Measurements from ENCODE around the gene PRRT2. TPM values are rescaled to one million over a fixed set of nuclear protein-coding genes. Genes with fewer than 3 reads are reported as not detected.

PRRT2 gene
- total and polyA plus RNA-seq, 10 of the 15 experiments (the other 5 are each of a cell fraction or from before 2014, with no cell fraction given) = 0.08 to 0.49 (median 0.12) TPM; not detected in 4

- TF ChIP-seq HSF1 (IDR thresholded peaks at IDR 0.05; ENCODE audit: low read depth, low read length) (no peak), ZBTB33 (IDR thresholded peaks at IDR 0.05) (no peak; the same call in 1 of the 2 replicates), MLLT1 (IDR thresholded peaks at IDR 0.05) (no peak), EP300 (IDR thresholded peaks at IDR 0.05; ENCODE audit: borderline replicate concordance in 1 of 2, control insufficient read depth in 1 of 2, low read depth in 2 of 2, low read length in 2 of 2) (no peak), CREB1 (IDR thresholded peaks at IDR 0.05; ENCODE audit: low read depth) (peak; percentile 29; the same call in 1 of the 2 replicates), PKNOX1 (IDR thresholded peaks at IDR 0.05) (no peak), DPF2 (IDR thresholded peaks at IDR 0.05) (0 out of 2 replicates have a peak, but pooled peaks have one; percentile 32), E2F8 (IDR thresholded peaks at IDR 0.05; ENCODE audit: low read depth, partially characterized antibody) (no peak), IKZF1 (conservative IDR thresholded peaks at IDR 0.05) (peak; percentile 48; the same call in 1 of the 2 replicates), KAT2A (conservative IDR thresholded peaks at IDR 0.05; ENCODE audit: control insufficient read depth, low read depth, low read length) (no peak), NBN (IDR thresholded peaks at IDR 0.05) (no peak), LARP7 (IDR thresholded peaks at IDR 0.05) (0 out of 2 replicates have a peak, but pooled peaks have one; percentile 19), USF2 (IDR thresholded peaks at IDR 0.05; ENCODE audit: borderline replicate concordance, low read depth, low read length) (no peak), BMI1 (IDR thresholded peaks at IDR 0.05; ENCODE audit: borderline replicate concordance) (no peak), SUPT20H (IDR thresholded peaks at IDR 0.05; ENCODE audit: borderline replicate concordance, control insufficient read depth, low read depth, low read length) (no peak), ETV6 (conservative IDR thresholded peaks at IDR 0.05 in 1 of 2, IDR thresholded peaks at IDR 0.05 in 1 of 2; ENCODE audit: borderline replicate concordance in 1 of 2, low read depth in 1 of 2) (no peak), SREBF2 (IDR thresholded peaks at IDR 0.05; ENCODE audit: low read length) (no peak), FOS (IDR thresholded peaks at IDR 0.05; ENCODE audit: borderline replicate concordance, extremely low read depth, insufficient read length) (no peak), MTA2 (IDR thresholded peaks at IDR 0.05; ENCODE audit: low read depth) (no peak), PAX5 (IDR thresholded peaks at IDR 0.05; ENCODE audit: borderline replicate concordance, low read depth, low read length) (no peak)
Measured at GRCh38 chr16:29784901-29785500, 27.0 kb upstream of the PRRT2 start (continued).

Measured in GM12878 (cell line).